Astrocyte (in vitro differentiated cells and primary cell): ENCODE data around the gene SPTLC3.

ENCODE experiments used
- EZH2 ChIP-seq: IDR thresholded peaks from 2 replicates; pipeline ENCODE4 v1.6.1; 2012; ENCODE audit warnings: mild to moderate bottlenecking, low read length, inconsistent platforms; ENCODE audit not compliant: insufficient read depth
- TF ChIP-seq, protein P1 (sequence below): IDR thresholded peaks from 2 replicates; pipeline ENCODE4 v1.5.1; 2011; ENCODE audit warnings: low read depth, mild to moderate bottlenecking, inconsistent platforms, low read length, moderate library complexity; ENCODE audit not compliant: insufficient read depth

DNA sequence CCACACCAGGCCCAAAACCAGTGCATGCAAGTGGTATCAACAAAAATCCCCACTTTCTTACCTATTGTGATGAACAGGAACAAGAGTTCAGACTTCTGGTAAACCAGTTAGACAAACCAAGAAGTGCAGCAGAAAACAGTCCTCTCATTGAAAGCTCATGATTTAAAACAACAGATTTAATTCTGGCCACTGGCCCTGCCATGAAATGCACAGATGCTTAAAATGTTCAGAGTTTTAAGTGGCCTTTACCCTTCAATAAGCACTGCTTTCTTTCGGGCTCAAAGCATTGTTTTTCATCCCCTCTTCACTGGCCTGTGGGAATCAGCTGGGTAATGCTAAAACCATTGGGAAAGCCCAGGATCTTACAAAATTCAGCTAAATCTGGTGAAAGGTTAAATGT is 109.9 kb downstream of the SPTLC3 start:
- TF ChIP-seq, protein P1, sequence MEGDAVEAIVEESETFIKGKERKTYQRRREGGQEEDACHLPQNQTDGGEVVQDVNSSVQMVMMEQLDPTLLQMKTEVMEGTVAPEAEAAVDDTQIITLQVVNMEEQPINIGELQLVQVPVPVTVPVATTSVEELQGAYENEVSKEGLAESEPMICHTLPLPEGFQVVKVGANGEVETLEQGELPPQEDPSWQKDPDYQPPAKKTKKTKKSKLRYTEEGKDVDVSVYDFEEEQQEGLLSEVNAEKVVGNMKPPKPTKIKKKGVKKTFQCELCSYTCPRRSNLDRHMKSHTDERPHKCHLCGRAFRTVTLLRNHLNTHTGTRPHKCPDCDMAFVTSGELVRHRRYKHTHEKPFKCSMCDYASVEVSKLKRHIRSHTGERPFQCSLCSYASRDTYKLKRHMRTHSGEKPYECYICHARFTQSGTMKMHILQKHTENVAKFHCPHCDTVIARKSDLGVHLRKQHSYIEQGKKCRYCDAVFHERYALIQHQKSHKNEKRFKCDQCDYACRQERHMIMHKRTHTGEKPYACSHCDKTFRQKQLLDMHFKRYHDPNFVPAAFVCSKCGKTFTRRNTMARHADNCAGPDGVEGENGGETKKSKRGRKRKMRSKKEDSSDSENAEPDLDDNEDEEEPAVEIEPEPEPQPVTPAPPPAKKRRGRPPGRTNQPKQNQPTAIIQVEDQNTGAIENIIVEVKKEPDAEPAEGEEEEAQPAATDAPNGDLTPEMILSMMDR = no peak
- TF ChIP-seq EZH2 = no peak
